ENCODE results near the gene GOLGA6L4.
"Not testable (repeated sequence)": the region's sequence is repeated elsewhere in the genome, so short reads cannot be mapped to it uniquely, and the experiment has no call there.

GOLGA6L4 gene

GRCh38 chr15:84235573-84235972, at the start of gene GOLGA6L4:
GOLGA6L4 (plus strand) TSS chr15:84235773; CDS start chr15:84235835, 62 bp downstream.
- H3K36me3 ChIP-seq (ENCODE audit: control insufficient read depth, low read depth, low read length); H3K4me3 ChIP-seq (ENCODE audit: low read length); H3K9ac ChIP-seq (ENCODE audit: low read length); H3K4me1 ChIP-seq (ENCODE audit: control insufficient read depth, low read depth, low read length); H3K27ac ChIP-seq (ENCODE audit: low read length); H3K27me3 ChIP-seq (ENCODE audit: control insufficient read depth, insufficient read depth, low read length); H3K9me3 ChIP-seq (ENCODE audit: control insufficient read depth, low read depth, low read length): not testable (repeated sequence)

GRCh38 chr15:84192982-84193381, 42.6 kb upstream of the GOLGA6L4 start:
- H3K9ac ChIP-seq (ENCODE audit: low read length); H3K27ac ChIP-seq (ENCODE audit: low read length); H3K4me1 ChIP-seq (ENCODE audit: control insufficient read depth, low read depth, low read length); H3K4me3 ChIP-seq (ENCODE audit: low read length); H3K27me3 ChIP-seq (ENCODE audit: control insufficient read depth, insufficient read depth, low read length); H3K9me3 ChIP-seq (ENCODE audit: control insufficient read depth, low read depth, low read length); H3K36me3 ChIP-seq (ENCODE audit: control insufficient read depth, low read depth, low read length): not testable (repeated sequence)

- not testable (repeated sequence) for H3K27ac ChIP-seq (ENCODE audit: low read length); H3K4me3 ChIP-seq (ENCODE audit: low read length); H3K4me1 ChIP-seq (ENCODE audit: control insufficient read depth, low read depth, low read length); H3K9ac ChIP-seq (ENCODE audit: low read length); H3K27me3 ChIP-seq (ENCODE audit: control insufficient read depth, insufficient read depth, low read length); H3K9me3 ChIP-seq (ENCODE audit: control insufficient read depth, low read depth, low read length); H3K36me3 ChIP-seq (ENCODE audit: control insufficient read depth, low read depth, low read length)
These were observed 40.0 kb upstream of the GOLGA6L4 start for GRCh38 chr15:84195603-84196002.

- not testable (repeated sequence) for H3K36me3 ChIP-seq (ENCODE audit: control insufficient read depth, low read depth, low read length); H3K4me1 ChIP-seq (ENCODE audit: control insufficient read depth, low read depth, low read length); H3K9me3 ChIP-seq (ENCODE audit: control insufficient read depth, low read depth, low read length); H3K27ac ChIP-seq (ENCODE audit: low read length); H3K9ac ChIP-seq (ENCODE audit: low read length); H3K27me3 ChIP-seq (ENCODE audit: control insufficient read depth, insufficient read depth, low read length); H3K4me3 ChIP-seq (ENCODE audit: low read length)
These were observed 38.9 kb upstream of the GOLGA6L4 start for GRCh38 chr15:84196530-84197188.

- not testable (repeated sequence) for H3K4me1 ChIP-seq (ENCODE audit: control insufficient read depth, low read depth, low read length); H3K4me3 ChIP-seq (ENCODE audit: low read length); H3K36me3 ChIP-seq (ENCODE audit: control insufficient read depth, low read depth, low read length); H3K27ac ChIP-seq (ENCODE audit: low read length); H3K9ac ChIP-seq (ENCODE audit: low read length); H3K9me3 ChIP-seq (ENCODE audit: control insufficient read depth, low read depth, low read length); H3K27me3 ChIP-seq (ENCODE audit: control insufficient read depth, insufficient read depth, low read length)
These were observed 35.7 kb upstream of the GOLGA6L4 start for GRCh38 chr15:84199865-84200264.

- not testable (repeated sequence) for H3K4me3 ChIP-seq (ENCODE audit: low read length); H3K4me1 ChIP-seq (ENCODE audit: control insufficient read depth, low read depth, low read length); H3K9me3 ChIP-seq (ENCODE audit: control insufficient read depth, low read depth, low read length); H3K36me3 ChIP-seq (ENCODE audit: control insufficient read depth, low read depth, low read length); H3K27me3 ChIP-seq (ENCODE audit: control insufficient read depth, insufficient read depth, low read length); H3K9ac ChIP-seq (ENCODE audit: low read length); H3K27ac ChIP-seq (ENCODE audit: low read length)
These were observed 10.9 kb downstream of the GOLGA6L4 start for GRCh38 chr15:84246441-84246840.

Measured in iPS-18a (cell line).